Daoy (cell line): ENCODE measurements around the gene PRAMEF6. TPM values are rescaled to one million over a fixed set of nuclear protein-coding genes. Genes with fewer than 3 reads are reported as not detected.
"Not testable (repeated sequence)": the region's sequence is repeated elsewhere in the genome, so short reads cannot be mapped to it uniquely, and the experiment has no call there.

ENCODE experiments used
- DNase-seq: peaks from one replicate; pipeline ENCODE4 v3.0.0-alpha.2; 2015; ENCODE audit warnings: low read depth
- total RNA-seq: library from RNA; depleted of rRNA; stranded (reverse); fragments of >200 nt; shearing (Covaris generic); gene quantifications from 2 replicates; pipeline ENCODE4 v1.2.3, GENCODE V29; 2014; rRNA removed

The PRAMEF6 gene
- not detected in 2 replicates for total RNA-seq

GRCh38 chr1:12947480-12947879 is at the start of gene PRAMEF6:
Gene PRAMEF6 (minus strand): TSS chr1:12947580. CDS start chr1:12942518, 5,062 bp downstream.
- DNase-seq = not testable (repeated sequence)

GRCh38 chr1:12924368-12924767 is 23.0 kb downstream of the PRAMEF6 start:
- not testable (repeated sequence) for DNase-seq

GRCh38 chr1:12921749-12922148 is 25.6 kb downstream of the PRAMEF6 start:
- not testable (repeated sequence) for DNase-seq

GRCh38 chr1:12916310-12916709 is 31.1 kb downstream of the PRAMEF6 start, which contains the start of gene PRAMEF7:
Gene PRAMEF7 (plus strand): TSS chr1:12916610. CDS start chr1:12917693, 1,083 bp downstream.
- DNase-seq = not testable (repeated sequence)

GRCh38 chr1:12903793-12904572 is 43.4 kb downstream of the PRAMEF6 start:
- DNase-seq = not testable (repeated sequence)

GRCh38 chr1:12899186-12899585 is 48.2 kb downstream of the PRAMEF6 start:
- not testable (repeated sequence) for DNase-seq

GRCh38 chr1:12898170-12898569 is 49.2 kb downstream of the PRAMEF6 start, which contains the start of gene PRAMEF10:
Gene PRAMEF10 (minus strand): TSS chr1:12898270. CDS start chr1:12895847, 2,423 bp downstream.
- DNase-seq = not testable (repeated sequence)

Other genes with a start within 250 kb of the PRAMEF6 start
- not detected in 2 replicates for gene AADACL3, start 231.5 kb downstream of the PRAMEF6 start, total RNA-seq
- gene CFAP107, start 201.4 kb downstream of the PRAMEF6 start, total RNA-seq = not detected in 2 replicates
- not detected in 2 replicates for gene PRAMEF12, start 173.8 kb downstream of the PRAMEF6 start, total RNA-seq
- not detected in 2 replicates for gene PRAMEF1, start 156.2 kb downstream of the PRAMEF6 start, total RNA-seq
- gene PRAMEF11, start 116.2 kb downstream of the PRAMEF6 start, total RNA-seq = not detected in 2 replicates
- gene HNRNPCL1, start 98.9 kb downstream of the PRAMEF6 start, total RNA-seq = not detected in 2 replicates
- not detected in 2 replicates for gene PRAMEF2, start 90.5 kb downstream of the PRAMEF6 start, total RNA-seq
- not detected in 2 replicates for gene PRAMEF4, start 61.4 kb downstream of the PRAMEF6 start, total RNA-seq
- not detected in 2 replicates for gene PRAMEF10, start 49.3 kb downstream of the PRAMEF6 start, total RNA-seq
- gene PRAMEF7, start 31.0 kb downstream of the PRAMEF6 start, total RNA-seq = not detected in 2 replicates
- not detected in 2 replicates for gene PRAMEF27, start 109.0 kb upstream of the PRAMEF6 start, total RNA-seq
- not detected in 2 replicates for gene HNRNPCL3, start 113.2 kb upstream of the PRAMEF6 start, total RNA-seq
- not detected in 2 replicates for gene PRAMEF25, start 123.2 kb upstream of the PRAMEF6 start, total RNA-seq
- gene HNRNPCL2, start 169.3 kb upstream of the PRAMEF6 start, total RNA-seq = not detected in 2 replicates
- gene PRAMEF26, start 208.4 kb upstream of the PRAMEF6 start, total RNA-seq = not detected in 2 replicates
- not detected in 2 replicates for gene HNRNPCL4, start 218.1 kb upstream of the PRAMEF6 start, total RNA-seq
- not detected in 2 replicates for gene PRAMEF9, start 224.3 kb upstream of the PRAMEF6 start, total RNA-seq